Colonic mucosa (tissue), 4 donors: ENCODE results near the gene MPPE1. TPM values are rescaled to one million over a fixed set of nuclear protein-coding genes. Genes with fewer than 3 reads are reported as not detected.

Experiments used
- DNase-seq: peaks from one replicate; pipeline ENCODE4 v3.0.0-alpha.2; 2020
- H3K27ac ChIP-seq: fragments of 200-600 bp; one replicate; pipeline ENCODE4 v1.8.0; 2021
- H3K27me3 ChIP-seq: fragments of 200-600 bp; one replicate; pipeline ENCODE4 v1.8.0; 2021
- H3K36me3 ChIP-seq: fragments of 200-600 bp; one replicate; pipeline ENCODE4 v1.8.0; 2021
- H3K4me1 ChIP-seq: fragments of 200-600 bp; one replicate; pipeline ENCODE4 v1.8.0; 2021; ENCODE audit warnings: mild to moderate bottlenecking
- H3K4me3 ChIP-seq: fragments of 200-600 bp; one replicate; pipeline ENCODE4 v1.8.0; 2021
- H3K9ac ChIP-seq, 2 donors: one replicate each; pipeline ENCODE4 v1.7.0; 2013; ENCODE audit warnings: control low read depth in 2 of 2, low read depth in 2 of 2, low read length in 2 of 2
- H3K9me3 ChIP-seq: fragments of 200-600 bp; one replicate; pipeline ENCODE4 v1.8.0; 2021
- CTCF ChIP-seq: fragments of 200-600 bp; IDR thresholded peaks from one replicate; pipeline ENCODE4 v1.8.0; 2022; ENCODE audit warnings: antibody characterized with exemption, mild to moderate bottlenecking
- intact Hi-C: fragments of 100-400 bp; cut with DNase I; formaldehyde crosslinking; loops from one replicate; pipeline ENCODE4 v1.14.1; 2022
- total RNA-seq, 2 donors: library from RNA; stranded (reverse); fragmentation: NEBNext Ultra II Directional in 1 of 2; extraction: Animal tissue kit (Norgen Biotek cat#: 25700) in 1 of 2; gene quantifications; one replicate each; pipeline ENCODE4 v1.2.1, GENCODE V29; 2021
- donor health status: healthy.
- donor health status: DM: no; HTN: no; CAD: no.
- donor health status: DM: no; HTN: no; CAD: no.

MPPE1 gene
- total RNA-seq, 2 donors from 2014 or later: 36.8 to 47.9 TPM

- no peaks in the 10 kb centered on the region for H3K36me3 ChIP-seq
- intact Hi-C loops: no loop called here
- no peak for DNase-seq
These were observed 23.6 kb downstream of the MPPE1 start for GRCh38 chr18:11884396-11885030.

GRCh38 chr18:11883153-11883552 is 25.0 kb downstream of the MPPE1 start:
- no peak for DNase-seq
- H3K4me3 ChIP-seq: no peak overlapping the region
- no peak overlapping the region for H3K27ac ChIP-seq
- no peak for TF ChIP-seq CTCF
- no peaks in the 10 kb centered on the region for H3K36me3 ChIP-seq
- no peaks in the 10 kb centered on the region for H3K9me3 ChIP-seq
- intact Hi-C loops: no loop called here
- no peak overlapping the region for H3K9ac ChIP-seq
- no peaks in the 10 kb centered on the region for H3K27me3 ChIP-seq
- H3K4me1 ChIP-seq: no peaks in the 10 kb centered on the region

More at GRCh38 chr18:11884396-11885030, 23.6 kb downstream of the MPPE1 start:
- Histone ChIP-seq H3K9ac (peak overlapping the region in 1 of 2 donors; percentile 36), H3K9me3 (no peaks in the 10 kb centered on the region), H3K4me3 (no peak overlapping the region), H3K27me3 (no peaks in the 10 kb centered on the region), H3K4me1 (no peaks in the 10 kb centered on the region), H3K27ac (no peak overlapping the region)
- no peak for TF ChIP-seq CTCF

GRCh38 chr18:11882636-11883035 is 25.5 kb downstream of the MPPE1 start:
- no peak overlapping the region for H3K9ac ChIP-seq
- TF ChIP-seq CTCF: no peak
- H3K4me1 ChIP-seq: no peaks in the 10 kb centered on the region
- H3K4me3 ChIP-seq: no peak overlapping the region
- no peaks in the 10 kb centered on the region for H3K36me3 ChIP-seq
- H3K27me3 ChIP-seq: no peaks in the 10 kb centered on the region
- intact Hi-C loops: no loop called here
- no peak for DNase-seq
- H3K27ac ChIP-seq: no peak overlapping the region
- no peaks in the 10 kb centered on the region for H3K9me3 ChIP-seq

GRCh38 chr18:11880586-11881304 is 27.4 kb downstream of the MPPE1 start:
- H3K4me3 ChIP-seq: no peak overlapping the region
- H3K27ac ChIP-seq: no peak overlapping the region
- no peak overlapping the region for H3K9ac ChIP-seq
- H3K36me3 ChIP-seq: no peaks in the 10 kb centered on the region
- H3K4me1 ChIP-seq: no peaks in the 10 kb centered on the region
- no peak for DNase-seq
- intact Hi-C loops: no loop called here
- H3K9me3 ChIP-seq: no peaks in the 10 kb centered on the region
- TF ChIP-seq CTCF: no peak
- no peaks in the 10 kb centered on the region for H3K27me3 ChIP-seq

- no peak for TF ChIP-seq CTCF
- Histone ChIP-seq H3K4me1 (no peaks in the 10 kb centered on the region), H3K4me3 (no peak overlapping the region), H3K27me3 (no peaks in the 10 kb centered on the region), H3K27ac (no peak overlapping the region), H3K36me3 (no peaks in the 10 kb centered on the region), H3K9me3 (no peaks in the 10 kb centered on the region), H3K9ac (no peak overlapping the region)
- intact Hi-C loops: no loop called here
- DNase-seq: no peak
These were observed 30.5 kb downstream of the MPPE1 start for GRCh38 chr18:11877497-11878135.
